Common myeloid progenitor, CD34-positive (primary cell): ENCODE measurements around the gene CTRL.
"Not testable (repeated sequence)": the region's sequence is repeated elsewhere in the genome, so short reads cannot be mapped to it uniquely, and the experiment has no call there.

Experiments
- CTCF ChIA-PET: fragments of 350-600 bp; sonication (Branson Sonifier 250); formaldehyde crosslinking; loops from one replicate; lab custom pipeline; 2021; ENCODE audit warnings: antibody characterized with exemption; lab: Charles Lee
- POLR2A ChIA-PET: fragments of 350-600 bp; sonication (Branson Sonifier 250); formaldehyde crosslinking; loops from one replicate; lab custom pipeline; 2021; ENCODE audit warnings: antibody characterized with exemption; lab: Charles Lee
- DNase-seq, 3 donors: peaks; one replicate each; pipeline versions ENCODE4 v3.0.0 to v3.0.0-alpha.2; 2013
- H3K27ac ChIP-seq, 2 experiments: 1 replicate in 1 of 2; 2 replicates in 1 of 2; pipeline ENCODE4 v1.7.0; 2013; ENCODE audit warnings: inconsistent platforms in 2 of 2, low read length in 2 of 2, mild to moderate bottlenecking in 2 of 2, low read depth in 1 of 2, moderate library complexity in 1 of 2; ENCODE audit not compliant: severe bottlenecking in 2 of 2, insufficient read depth in 1 of 2, poor library complexity in 1 of 2
- H3K27me3 ChIP-seq, 5 experiments: replicated peaks in 2 of 5; 1 replicate in 3 of 5; 2 replicates in 2 of 5; pipeline versions ENCODE4 v1.6.1 to v1.7.0; 2013; ENCODE audit warnings: low read length in 4 of 5, mild to moderate bottlenecking in 2 of 5, moderate library complexity in 2 of 5, inconsistent platforms in 1 of 5; ENCODE audit not compliant: insufficient read depth in 5 of 5, control insufficient read depth in 4 of 5
- H3K36me3 ChIP-seq, 4 experiments: 1 replicate in 2 of 4; 2 replicates in 2 of 4; pipeline versions ENCODE4 v1.6.1 to v1.7.0; 2013; ENCODE audit warnings: low read length in 3 of 4, control low read depth in 1 of 4, mild to moderate bottlenecking in 1 of 4; ENCODE audit not compliant: control insufficient read depth in 4 of 4, insufficient read depth in 4 of 4
- H3K4me1 ChIP-seq, 4 experiments: 1 replicate in 3 of 4; 2 replicates in 1 of 4; pipeline versions ENCODE4 v1.6.1 to v1.7.1; 2013; ENCODE audit warnings: low read length in 3 of 4, mild to moderate bottlenecking in 3 of 4, control low read depth in 1 of 4, inconsistent platforms in 1 of 4, moderate library complexity in 1 of 4; ENCODE audit not compliant: control insufficient read depth in 4 of 4, insufficient read depth in 4 of 4; ENCODE audit errors: control extremely low read depth in 1 of 4
- H3K4me3 ChIP-seq, 7 experiments: 1 replicate in 4 of 7; 2 replicates in 3 of 7; pipeline versions ENCODE4 v1.5.1 to v1.7.0; 2013; ENCODE audit warnings: mild to moderate bottlenecking in 7 of 7, low read length in 6 of 7, moderate library complexity in 6 of 7, inconsistent platforms in 2 of 7, low read depth in 2 of 7, control low read depth in 1 of 7; ENCODE audit not compliant: insufficient read depth in 4 of 7, control insufficient read depth in 1 of 7; ENCODE audit errors: extremely low read depth in 1 of 7
- H3K9me3 ChIP-seq, 5 experiments: 1 replicate in 4 of 5; 2 replicates in 1 of 5; pipeline versions ENCODE4 v1.6.1 to v1.7.1; 2013; ENCODE audit warnings: low read length in 4 of 5, mild to moderate bottlenecking in 2 of 5, inconsistent platforms in 1 of 5, low read depth in 1 of 5, moderate library complexity in 1 of 5; ENCODE audit not compliant: control insufficient read depth in 4 of 5, insufficient read depth in 2 of 5; ENCODE audit errors: control extremely low read depth in 1 of 5
- WGBS: methylation state at CpG from one replicate; pipeline ENCODE4 v1.1.5; 2013; ENCODE audit not compliant: insufficient coverage; 5-methylcytosine and 5-hydroxymethylcytosine counted together

The CTRL gene

DNA sequence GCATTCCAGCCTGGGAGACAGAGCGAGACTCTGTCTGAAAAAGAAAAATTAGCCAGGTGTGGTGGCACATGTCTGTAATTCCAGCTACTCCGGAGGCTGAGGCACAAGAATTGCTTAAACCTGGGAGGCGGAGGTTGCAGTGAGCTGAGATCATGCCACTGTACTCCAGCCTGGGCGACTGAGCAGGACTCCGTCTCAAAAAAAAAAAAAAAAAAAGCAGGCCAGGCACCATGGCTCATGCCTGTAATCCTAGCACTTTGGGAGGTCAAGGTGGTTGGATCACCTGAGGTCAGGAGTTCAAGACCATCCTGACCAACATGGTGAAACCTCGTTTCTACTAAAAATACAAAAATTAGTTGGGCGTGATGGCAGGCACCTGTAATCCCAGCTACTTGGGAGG, 40.6 kb upstream of the CTRL start:
- POLR2A ChIA-PET, result interaction anchor here (0.6 kb wide), 1 partner anchor 356 kb away, joined by 3 read pairs; no protein-coding TSS in a partner anchor
- DNase-seq, H3K4me3 ChIP-seq: not testable (repeated sequence)

GRCh38 chr16:67971111-67971510, 39.4 kb upstream of the CTRL start:
- Histone ChIP-seq H3K4me1 (peaks cover 0 to 27% (median 18%) of the 10 kb centered on the region in 4 experiments), H3K9me3 (no peaks in the 10 kb centered on the region), H3K27ac (no peak overlapping the region), H3K36me3 (no peaks in the 10 kb centered on the region), H3K4me3 (no peak overlapping the region), H3K27me3 (no peaks in the 10 kb centered on the region)
- POLR2A ChIA-PET, result no interaction called here
- CTCF ChIA-PET, result interaction anchor here (1.7 to 7.6 kb wide), 3 partner anchors 13 to 24 kb away, joined by 4 to 69 read pairs (median 8); partner anchors contain the start of gene DPEP3
- DNase-seq, result no peak
- 100% methylated on average over 7 of the region's 9 CpGs for WGBS

More for the DNA sequence above, 40.6 kb upstream of the CTRL start:
- not testable (repeated sequence) for H3K9me3 ChIP-seq, H3K27ac ChIP-seq, H3K27me3 ChIP-seq, H3K36me3 ChIP-seq
- CTCF ChIA-PET, result interaction anchor here (1.4 to 7.6 kb wide), 5 partner anchors 12 to 93 kb away, joined by 4 to 69 read pairs (median 4); partner anchors contain the start of gene DPEP3
- 92% methylated on average over 5 of the region's 7 CpGs for WGBS
- H3K4me1 ChIP-seq, result peaks cover 0 to 19% (median 13%) of the 10 kb centered on the region in 4 experiments

- POLR2A ChIA-PET, result interaction anchor here (1.1 to 2.1 kb wide), 3 partner anchors 12 to 100 kb away, joined by 3 to 12 read pairs (median 8); partner anchors contain the start of gene DPEP3
These were observed 37.8 kb upstream of the CTRL start for GRCh38 chr16:67969254-67970039.

GRCh38 chr16:67968400-67969253, 37.0 kb upstream of the CTRL start, which contains the start of gene SLC12A4:
Gene SLC12A4, minus strand, starts transcription at chr16:67968637. Its CDS starts 84 bp downstream, at chr16:67968553.
- no peaks in the 10 kb centered on the region for H3K36me3 ChIP-seq
- peak; percentile 68 to 90 (median 89) for DNase-seq
- no peaks in the 10 kb centered on the region for H3K9me3 ChIP-seq
- H3K27ac ChIP-seq, result peak within 1 kb of the TSS in 1 of 2 experiments; percentile 68
- WGBS, result under 1% methylated on average over 73 of the region's 78 CpGs
- H3K27me3 ChIP-seq, result no peaks in the 10 kb centered on the region
- POLR2A ChIA-PET, result interaction anchor here (1.0 to 2.1 kb wide), 4 partner anchors 13 to 100 kb away, joined by 3 to 12 read pairs (median 6); partner anchors contain the start of genes DPEP3 and PSMB10
- peak within 1 kb of the TSS; percentile 60 to 89 (median 82) for H3K4me3 ChIP-seq
- H3K4me1 ChIP-seq, result peaks cover 0 to 30% (median 20%) of the 10 kb centered on the region in 4 experiments
- CTCF ChIA-PET, result interaction anchor here (0.9 to 7.6 kb wide), 4 partner anchors 16 to 34 kb away, joined by 3 to 69 read pairs (median 3); partner anchors contain the start of gene DPEP3

More at GRCh38 chr16:67969254-67970039, 37.8 kb upstream of the CTRL start:
- peak; percentile 14 to 55 (median 51) for DNase-seq
- CTCF ChIA-PET, result interaction anchor here (0.9 to 7.6 kb wide), 3 partner anchors 15 to 33 kb away, joined by 3 to 69 read pairs (median 3); partner anchors contain the start of gene DPEP3
- no peaks in the 10 kb centered on the region for H3K36me3 ChIP-seq
- H3K4me1 ChIP-seq, result peaks cover 0 to 30% (median 20%) of the 10 kb centered on the region in 4 experiments
- 52% methylated on average over 22 of the region's 40 CpGs for WGBS
- H3K27ac ChIP-seq, result peak overlapping the region in 1 of 2 experiments; percentile 68
- H3K4me3 ChIP-seq, result peak overlapping the region; percentile 60 to 89 (median 82)
- no peaks in the 10 kb centered on the region for H3K27me3 ChIP-seq
- H3K9me3 ChIP-seq, result no peaks in the 10 kb centered on the region

GRCh38 chr16:67967958-67968399, 36.3 kb upstream of the CTRL start:
- peak; percentile 13 to 38 (median 29) for DNase-seq
- POLR2A ChIA-PET, result interaction anchor here (1.0 to 2.1 kb wide), 4 partner anchors 13 to 101 kb away, joined by 3 to 12 read pairs (median 6); partner anchors contain the start of genes DPEP3 and PSMB10
- H3K9me3 ChIP-seq, result no peaks in the 10 kb centered on the region
- CTCF ChIA-PET, result interaction anchor here (1.0 to 7.6 kb wide), 3 partner anchors 16 to 33 kb away, joined by 3 to 69 read pairs (median 3); partner anchors contain the start of gene DPEP3
- peaks cover 0 to 30% (median 20%) of the 10 kb centered on the region in 4 experiments for H3K4me1 ChIP-seq
- peak overlapping the region in 1 of 2 experiments; percentile 61 for H3K27ac ChIP-seq
- 0% methylated on average over 42 of the region's 45 CpGs for WGBS
- H3K27me3 ChIP-seq, result no peaks in the 10 kb centered on the region
- peaks cover 0 to 3% (median under 1%) of the 10 kb centered on the region in 4 experiments for H3K36me3 ChIP-seq
- peak overlapping the region; percentile 37 to 85 (median 74) for H3K4me3 ChIP-seq
